8988T (cell line): ENCODE data around the gene ATP1B4.

Source experiments
- DNase-seq: peaks from one replicate; pipeline ENCODE4 v3.0.0; 2011

The ATP1B4 gene

DNA sequence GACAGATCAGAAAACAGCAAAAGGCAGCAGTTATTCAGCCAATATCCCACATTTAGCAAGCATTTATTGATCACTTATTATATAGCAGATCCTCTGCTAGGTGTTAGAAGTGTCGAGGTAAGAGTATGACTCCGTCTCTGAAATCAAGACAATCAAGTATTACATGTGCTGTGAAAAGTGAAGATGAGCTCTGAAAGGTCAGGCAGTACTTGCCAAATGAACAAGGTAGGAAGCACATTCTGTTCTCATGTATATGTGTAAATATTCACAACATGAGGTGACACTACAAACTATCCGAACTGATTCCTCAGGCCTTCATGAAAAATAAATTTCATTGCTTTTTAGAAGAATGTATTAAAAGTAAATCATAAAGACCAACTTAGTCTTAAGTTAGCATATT is 15.3 kb downstream of the ATP1B4 start:
- no peak for DNase-seq

DNA sequence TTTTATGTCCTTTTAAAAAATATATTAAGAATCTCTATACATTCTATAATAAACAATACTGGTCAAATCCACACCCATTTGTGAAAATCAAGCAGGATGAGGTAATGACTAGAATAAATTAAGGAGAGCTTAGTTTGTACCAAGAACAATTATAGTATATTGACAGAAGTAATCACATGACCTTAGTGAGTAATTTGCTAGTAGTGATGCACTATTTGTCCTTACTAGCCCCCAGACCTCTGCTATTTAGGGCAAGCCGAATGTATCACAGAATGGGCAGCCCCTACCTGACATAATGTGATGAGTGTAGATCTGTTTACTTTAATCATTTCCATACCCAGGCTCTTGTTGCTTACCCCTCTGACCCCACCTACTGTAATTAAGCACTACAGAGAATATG is 15.8 kb downstream of the ATP1B4 start:
- DNase-seq, result no peak

DNA sequence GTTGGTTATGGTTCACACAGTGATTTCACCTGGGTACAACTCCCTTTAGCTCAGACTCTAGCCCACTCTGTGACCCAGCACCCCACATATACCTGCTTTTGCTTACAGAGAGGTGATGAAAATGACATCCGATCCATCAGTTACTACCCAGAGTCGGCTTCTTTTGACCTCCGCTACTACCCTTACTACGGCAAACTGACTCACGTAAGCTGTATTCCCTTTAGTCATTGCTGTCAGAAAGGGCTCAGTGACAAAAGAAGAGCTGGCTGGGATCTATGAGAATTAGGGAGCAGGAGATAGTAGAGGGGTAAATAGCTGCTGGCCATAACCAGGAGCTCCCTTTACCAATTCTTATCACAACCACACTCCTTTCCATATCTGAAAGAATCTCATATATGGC is 16.7 kb downstream of the ATP1B4 start:
- no peak for DNase-seq

DNA sequence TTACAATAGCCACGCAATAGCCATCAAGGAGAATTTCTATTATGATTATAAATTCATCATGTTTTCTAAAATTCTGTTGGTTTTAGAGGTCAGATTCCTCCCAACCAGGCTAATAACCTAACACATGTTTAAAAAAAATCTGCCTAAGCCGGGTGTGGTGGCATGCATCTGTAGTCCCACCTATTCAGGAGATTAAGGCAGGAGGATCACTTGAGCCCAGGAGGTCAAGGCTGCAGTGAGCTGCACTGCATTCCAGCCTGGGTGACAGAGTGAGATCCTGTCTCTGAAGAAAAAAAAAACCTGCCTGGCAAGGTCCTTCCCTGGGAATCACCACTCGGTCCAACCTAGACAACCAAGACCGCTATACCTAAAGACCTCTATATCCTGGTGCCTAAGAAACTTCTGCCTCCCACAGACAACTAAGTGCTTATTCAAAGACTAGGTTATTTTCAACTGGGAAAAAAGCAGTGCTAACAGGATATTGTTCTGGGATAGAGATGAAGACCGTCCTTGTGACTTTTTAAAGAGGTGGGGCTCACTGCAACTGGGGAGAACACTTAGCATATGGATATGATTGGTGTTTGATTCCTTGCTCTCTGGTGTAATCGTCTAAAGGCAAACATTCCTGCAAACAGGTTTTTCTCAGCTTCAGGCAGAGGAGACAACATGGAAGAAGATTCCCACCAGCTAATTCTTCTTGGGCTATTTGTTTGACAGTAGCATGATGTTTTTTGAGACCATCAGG is 18.2 kb downstream of the ATP1B4 start:
- no peak for DNase-seq

DNA sequence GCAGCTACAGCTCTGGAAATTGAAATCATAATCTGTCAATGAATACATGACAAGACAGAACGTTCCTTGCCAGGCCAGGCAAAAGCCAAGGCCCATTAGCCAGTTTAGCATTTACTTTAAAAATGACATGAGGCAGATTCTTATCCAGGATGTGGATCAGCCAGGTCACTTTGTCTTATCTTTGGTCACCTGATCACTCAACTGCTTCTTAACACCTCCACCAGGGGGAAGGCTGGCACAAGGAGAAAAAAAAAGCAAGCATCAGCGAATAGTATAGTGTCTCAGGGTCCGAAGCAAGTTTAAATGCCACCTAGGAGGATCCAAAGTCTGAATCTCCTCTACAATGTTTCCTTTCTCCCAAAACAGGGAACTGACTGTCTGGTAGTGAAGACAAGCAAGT is 18.8 kb downstream of the ATP1B4 start:
- DNase-seq, result no peak

DNA sequence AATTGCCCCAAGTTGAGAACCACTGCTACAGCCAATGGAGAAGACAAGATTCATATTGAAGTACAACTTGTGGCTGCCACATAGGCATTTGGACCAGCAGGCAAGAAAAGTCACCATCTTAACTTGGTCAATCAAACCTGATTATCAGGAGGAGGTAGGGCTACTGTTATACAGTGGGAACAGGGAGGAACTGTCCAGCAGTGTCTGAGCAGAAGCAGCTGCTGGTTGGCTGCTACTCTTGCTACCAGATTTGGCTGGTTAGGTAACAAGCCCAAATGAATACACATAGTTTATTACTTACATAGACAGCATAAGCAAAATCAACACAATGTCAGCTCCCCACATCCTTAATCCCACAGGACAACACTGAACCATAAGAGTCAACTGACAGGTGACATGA is 39.4 kb downstream of the ATP1B4 start:
- no peak for DNase-seq

DNA sequence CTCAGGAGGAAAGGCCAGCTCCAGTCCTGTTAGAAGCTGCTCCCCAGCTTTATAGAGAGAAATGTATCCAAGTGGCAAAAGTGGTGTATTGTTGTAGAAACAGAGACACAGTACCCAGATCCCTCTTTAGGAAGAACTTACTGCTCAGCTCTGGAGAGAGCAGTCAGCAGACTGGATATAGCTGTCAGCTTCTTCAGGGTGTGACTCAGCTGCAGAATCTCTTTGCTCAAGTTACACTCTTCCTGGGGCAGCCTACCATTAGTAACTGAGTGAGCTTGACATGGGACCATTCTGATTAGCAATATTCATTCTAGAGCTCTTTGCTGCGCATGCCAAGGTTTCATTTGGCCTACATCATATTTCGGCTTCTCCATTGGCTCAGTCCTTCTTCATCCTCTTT is 40.5 kb downstream of the ATP1B4 start:
- no peak for DNase-seq

DNA sequence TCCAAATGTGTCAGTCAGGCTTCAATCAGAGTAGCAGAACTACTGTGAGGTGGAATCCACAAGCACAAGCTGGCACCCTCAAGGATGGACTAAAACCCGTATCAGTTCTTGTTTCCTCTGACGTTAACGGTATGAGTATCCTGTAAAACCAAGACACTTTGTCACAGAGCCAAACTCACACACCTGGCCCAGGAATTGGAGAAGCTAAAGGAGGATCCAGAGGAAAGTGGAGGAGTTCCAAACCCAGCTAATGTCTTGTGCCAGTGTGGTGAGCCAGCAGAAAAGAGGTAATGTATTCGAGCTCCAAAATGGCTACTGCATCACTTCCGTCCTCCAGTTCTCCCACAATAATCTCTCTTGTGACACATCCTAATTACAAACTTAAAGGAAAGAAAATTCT is 44.7 kb downstream of the ATP1B4 start:
- DNase-seq, result no peak

DNA sequence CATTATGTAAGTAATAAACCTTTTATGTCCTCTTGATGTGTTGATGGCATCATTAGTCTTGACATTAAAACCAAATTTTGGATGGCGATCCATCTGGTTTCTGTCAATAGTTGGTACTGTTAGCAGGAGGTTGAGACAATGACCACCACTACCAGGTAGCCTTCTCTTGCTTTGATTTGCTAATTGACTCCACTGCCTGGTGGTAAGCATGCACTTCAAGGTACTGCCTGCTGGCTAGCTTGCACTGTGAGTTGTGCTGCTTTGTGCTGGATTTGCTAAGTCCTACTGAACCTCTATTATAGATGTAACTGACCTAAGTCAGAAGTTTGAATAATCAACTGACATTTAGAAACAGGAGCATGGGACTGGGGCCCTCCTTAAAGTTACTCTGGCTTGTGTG is 46.3 kb downstream of the ATP1B4 start:
- DNase-seq, result no peak

DNA sequence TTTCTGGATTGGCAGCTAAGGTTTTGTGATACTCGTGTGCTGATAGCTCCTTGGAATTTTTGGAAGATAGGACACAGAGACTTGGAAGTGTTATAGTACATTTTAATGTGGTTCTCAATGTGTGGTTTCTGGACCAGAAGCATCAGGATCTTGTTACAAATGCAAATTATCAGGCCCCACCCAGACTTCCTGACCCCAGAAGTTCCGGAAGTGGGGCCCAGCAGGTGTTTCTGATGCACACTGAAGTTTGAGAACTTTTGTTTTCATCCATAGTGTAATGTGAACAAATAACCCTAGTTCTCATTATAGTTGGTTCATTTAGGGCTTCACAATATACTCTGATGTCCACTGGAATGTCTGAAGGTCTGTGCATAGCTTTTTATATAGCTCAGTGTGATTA is 57.6 kb downstream of the ATP1B4 start:
- no peak for DNase-seq

DNA sequence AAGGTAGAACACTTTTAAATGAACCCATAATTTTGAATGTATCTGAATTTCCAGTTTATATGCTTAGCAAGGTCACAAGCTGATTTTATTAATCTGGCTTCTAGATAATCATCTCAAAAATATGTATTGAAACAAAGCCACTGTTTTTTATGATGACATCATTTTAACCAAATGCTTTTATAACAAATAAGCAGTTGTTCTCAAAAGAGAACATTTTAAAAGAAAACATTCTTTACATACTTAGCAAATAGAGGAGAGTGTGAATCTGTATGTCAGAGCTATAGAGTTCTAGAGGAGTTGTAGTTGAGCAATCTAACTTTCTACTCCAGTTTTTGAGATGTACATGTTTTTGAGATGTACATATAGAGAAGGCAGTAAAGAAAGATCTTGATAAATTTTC is 64.7 kb downstream of the ATP1B4 start:
- no peak for DNase-seq

DNA sequence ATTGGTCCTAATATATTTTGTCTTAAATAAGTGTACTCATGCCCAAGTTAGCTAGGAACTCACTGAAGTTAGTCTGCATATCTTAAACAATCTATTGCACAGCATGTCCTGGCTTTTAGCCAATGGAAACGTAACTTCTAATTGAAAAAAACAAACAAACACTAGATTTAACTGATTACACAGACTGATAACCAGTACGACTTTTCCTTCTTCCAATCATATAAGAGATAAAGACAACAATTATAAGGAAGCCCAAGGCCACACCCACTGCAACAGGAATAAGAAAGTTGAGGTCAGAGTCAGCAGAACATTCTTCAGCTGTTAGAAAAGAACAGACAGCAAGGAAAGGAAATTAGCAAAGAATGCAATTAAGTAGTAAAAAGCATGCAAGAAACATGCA is 66.4 kb downstream of the ATP1B4 start:
- no peak for DNase-seq

DNA sequence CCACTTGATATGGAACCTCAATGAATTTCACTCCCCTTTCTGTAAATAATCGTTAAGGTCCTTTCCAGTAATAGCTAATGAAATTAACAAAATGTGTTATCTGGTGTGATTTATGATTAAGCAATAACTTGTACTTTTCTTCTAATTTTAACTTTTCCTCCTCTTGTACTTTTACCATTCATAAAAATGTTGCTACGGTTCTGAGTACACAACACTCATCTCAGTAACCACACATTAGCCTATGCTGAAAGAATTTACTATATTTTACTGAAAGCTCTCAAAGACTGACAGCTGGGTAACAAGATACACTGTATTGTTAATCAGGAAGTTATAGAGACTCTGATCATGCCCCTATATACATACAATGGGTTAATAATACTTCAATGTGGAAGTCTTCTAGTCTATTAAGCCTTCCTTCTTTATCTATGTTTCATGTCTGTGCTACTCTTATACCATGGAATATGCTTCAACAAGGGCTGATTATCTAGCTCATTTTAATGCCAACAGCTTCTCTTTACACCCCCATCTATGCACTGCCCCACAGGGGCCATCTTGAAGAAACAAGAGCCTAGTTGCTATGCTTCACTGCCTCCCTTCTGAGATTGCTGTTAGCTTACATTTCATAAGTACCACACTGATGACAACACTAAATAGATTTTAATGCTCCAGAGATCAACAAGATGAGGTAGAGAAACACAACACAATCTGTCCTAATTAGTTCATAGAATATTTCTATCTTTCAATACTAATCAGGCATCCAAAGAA is 68.1 kb downstream of the ATP1B4 start:
- no peak for DNase-seq
